Measurements from ENCODE around the gene EFNA3. TPM values are rescaled to one million over a fixed set of nuclear protein-coding genes. Genes with fewer than 3 reads are reported as not detected.

The EFNA3 gene
- total and polyA plus RNA-seq, 9 of the 15 experiments (the other 6 are each of a cell fraction or from before 2014, with no cell fraction given) = 0.59 to 7.9 (median 4.7) TPM

GRCh38 chr1:155083865-155084721 is 5.5 kb downstream of the EFNA3 start (continued):
- TF ChIP-seq REST (IDR thresholded peaks at IDR 0.05; ENCODE audit: borderline replicate concordance) (peak; percentile 48; the same call in 1 of the 2 replicates), REST (CRISPR knock-in tag; IDR thresholded peaks at IDR 0.05; ENCODE audit: low read depth) (no peak), USF1 (CRISPR knock-in tag; IDR thresholded peaks at IDR 0.05) (peak; percentile 3; the same call in 1 of the 2 replicates), MEIS2 (IDR thresholded peaks at IDR 0.05; ENCODE audit: partially characterized antibody) (no peak), ZNF512 (tag; IDR thresholded peaks at IDR 0.05) (no peak), THRAP3 (IDR thresholded peaks at IDR 0.05; ENCODE audit: borderline replicate concordance) (no peak), MAX (CRISPR knock-in tag; IDR thresholded peaks at IDR 0.05) (no peak; the same call in 1 of the 2 replicates), CHD4 (IDR thresholded peaks at IDR 0.05; ENCODE audit: insufficient read depth, insufficient replicate concordance, low read depth, low read length, poor library complexity, severe bottlenecking) (no peak), ZNF277 (CRISPR knock-in tag; IDR thresholded peaks at IDR 0.05; ENCODE audit: borderline replicate concordance) (no peak), MECOM (CRISPR knock-in tag; IDR thresholded peaks at IDR 0.05) (no peak), HDAC3 (IDR thresholded peaks at IDR 0.05; ENCODE audit: borderline replicate concordance, partially characterized antibody) (no peak), TAF9B (IDR thresholded peaks at IDR 0.05; ENCODE audit: partially characterized antibody) (no peak)
